ENCODE results near the gene LYPD6.

Gene LYPD6

DNA sequence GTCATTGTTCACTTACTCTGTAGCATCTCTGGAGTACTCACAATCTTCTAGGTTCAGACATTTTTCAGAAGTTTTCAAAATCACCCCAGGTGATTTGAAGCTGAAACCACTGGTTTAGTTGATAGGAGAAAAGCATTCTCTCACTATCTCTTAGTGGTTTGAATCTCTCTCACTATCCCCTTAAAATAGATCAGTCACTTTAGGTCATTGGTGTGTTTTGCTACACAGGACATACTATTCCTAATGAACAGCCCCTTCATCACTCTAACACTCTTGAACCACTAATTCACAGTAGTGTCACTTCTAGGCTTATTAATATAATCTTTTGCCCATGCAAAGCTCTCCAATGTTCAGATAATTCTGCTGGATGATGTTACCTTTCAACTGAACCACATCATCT is 34.5 kb downstream of the LYPD6 start:
- Mint-ChIP-seq H3K4me3 (no peak overlapping the region), H3K36me3 (no peaks in the 10 kb centered on the region), H3K27ac (no peak overlapping the region), H3K4me1 (no peaks in the 10 kb centered on the region), H3K27me3 (peaks cover 4 to 13% of the 10 kb centered on the region in 2 donors), H3K9me3 (peaks cover 0 to 3% of the 10 kb centered on the region in 2 donors)
- DNase-seq (no peak), ATAC-seq (replicated peaks) (no peak)

DNA sequence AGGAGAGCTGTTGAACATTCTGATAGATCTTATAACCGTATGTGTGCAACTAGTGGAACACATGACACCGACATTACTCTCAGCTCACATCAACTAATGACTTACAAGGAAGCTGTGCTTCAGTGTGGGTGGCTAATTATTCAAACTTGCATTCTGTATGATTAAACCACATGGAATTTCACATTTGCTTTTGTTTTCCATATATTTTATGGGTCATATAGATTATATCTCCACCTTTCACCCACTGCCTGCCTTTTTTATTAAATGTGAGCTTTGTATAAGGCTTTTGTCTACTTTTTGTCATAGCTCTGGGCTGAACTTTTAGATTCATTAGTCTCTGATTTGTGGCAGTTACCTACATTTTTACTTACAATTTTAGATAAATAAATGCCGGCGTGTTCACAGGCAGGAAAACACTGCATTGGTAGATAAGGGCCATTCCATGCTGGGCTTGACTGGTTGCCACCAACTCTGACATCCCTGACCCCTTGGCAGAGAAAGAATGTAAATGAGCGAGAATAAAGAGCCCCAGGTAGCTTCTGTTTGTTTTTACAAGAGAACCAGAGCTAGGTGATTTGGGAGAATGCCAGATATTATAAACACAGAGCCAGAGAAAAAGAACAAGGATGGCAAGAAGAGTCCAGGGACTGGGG is 35.7 kb downstream of the LYPD6 start:
- Mint-ChIP-seq H3K4me1 (no peaks in the 10 kb centered on the region), H3K36me3 (no peaks in the 10 kb centered on the region), H3K27me3 (peaks cover 4 to 6% of the 10 kb centered on the region in 2 donors), H3K4me3 (no peak overlapping the region), H3K9me3 (peaks cover 0 to 1% of the 10 kb centered on the region in 2 donors), H3K27ac (no peak overlapping the region)
- no peak for ATAC-seq (replicated peaks)
- no peak for DNase-seq

DNA sequence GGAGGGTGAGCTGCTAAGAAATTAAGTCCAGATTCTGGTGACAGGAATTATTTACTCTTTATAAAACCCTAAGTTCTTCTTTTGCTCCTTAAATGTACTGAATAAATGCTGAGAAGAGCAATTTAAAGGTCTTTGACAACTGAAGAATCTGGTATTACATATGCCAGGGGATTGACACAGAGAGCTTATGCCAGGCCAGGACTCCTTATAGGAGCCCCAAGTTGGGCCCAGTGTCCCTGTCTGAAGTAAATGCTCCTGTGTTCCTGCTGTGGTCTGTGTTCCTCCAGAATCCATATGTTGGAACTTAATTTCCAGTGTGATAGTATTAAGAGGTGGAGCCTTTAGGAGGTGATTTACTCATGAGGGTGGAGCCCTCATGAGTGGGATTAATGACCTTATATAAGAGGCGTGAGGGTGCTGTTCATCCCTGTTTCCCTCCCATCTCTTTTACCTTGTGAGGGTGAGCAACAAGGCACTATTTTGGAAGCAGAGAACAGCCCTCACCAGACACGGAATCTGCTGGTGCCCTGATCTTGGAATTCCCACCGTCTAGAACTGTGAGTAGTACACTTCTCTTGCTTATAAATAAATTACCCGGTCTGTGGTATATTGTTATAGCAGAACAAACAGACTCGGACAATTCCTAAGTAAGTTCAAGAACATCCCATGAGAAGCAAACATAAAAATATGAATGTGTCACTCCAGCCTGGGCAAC is 39.8 kb downstream of the LYPD6 start:
- Mint-ChIP-seq H3K4me3 (no peak overlapping the region), H3K9me3 (peaks cover 0 to 1% of the 10 kb centered on the region in 2 donors), H3K27me3 (peaks cover 0 to 4% of the 10 kb centered on the region in 2 donors), H3K4me1 (no peaks in the 10 kb centered on the region), H3K27ac (no peak overlapping the region), H3K36me3 (no peaks in the 10 kb centered on the region)
- ATAC-seq (replicated peaks) (no peak), DNase-seq (no peak)

DNA sequence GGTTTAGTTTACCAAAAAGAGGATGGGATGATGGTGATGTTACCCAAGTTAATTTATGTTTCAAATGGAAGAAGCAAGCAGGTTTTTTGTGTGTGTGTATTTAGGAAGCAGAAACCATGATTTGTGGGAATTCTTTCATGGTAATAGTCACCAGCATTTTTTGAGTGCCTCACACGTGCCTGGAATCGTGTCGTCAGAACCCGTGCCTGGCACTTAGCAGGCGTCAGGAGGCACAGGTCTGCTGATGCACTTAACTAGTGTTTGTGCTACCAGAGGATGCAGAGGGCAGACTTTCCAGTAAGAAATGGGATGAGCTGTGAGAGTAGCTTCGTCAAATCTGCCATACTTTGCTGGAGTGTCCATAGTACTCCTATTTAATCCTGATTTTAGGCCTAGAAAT is 41.1 kb downstream of the LYPD6 start:
- DNase-seq (no peak), ATAC-seq (replicated peaks) (no peak)
- Mint-ChIP-seq H3K36me3 (no peaks in the 10 kb centered on the region), H3K9me3 (peaks cover 0 to 1% of the 10 kb centered on the region in 2 donors), H3K4me3 (no peak overlapping the region), H3K27ac (no peak overlapping the region), H3K4me1 (no peaks in the 10 kb centered on the region), H3K27me3 (peaks cover 0 to 8% of the 10 kb centered on the region in 2 donors)

- ATAC-seq (replicated peaks) (no peak), DNase-seq (no peak)
- H3K9me3 Mint-ChIP-seq, result no peaks in the 10 kb centered on the region
- H3K27me3 Mint-ChIP-seq, result peaks cover 0 to 4% of the 10 kb centered on the region in 2 donors
- H3K4me1 Mint-ChIP-seq, result no peaks in the 10 kb centered on the region
- no peak overlapping the region for H3K27ac Mint-ChIP-seq
- H3K4me3 Mint-ChIP-seq, result no peak overlapping the region
- H3K36me3 Mint-ChIP-seq, result no peaks in the 10 kb centered on the region
These were observed 45.5 kb downstream of the LYPD6 start for GRCh38 chr2:149375801-149376361.

GRCh38 chr2:149380205-149380604 is 49.8 kb downstream of the LYPD6 start:
- H3K36me3 Mint-ChIP-seq, result no peaks in the 10 kb centered on the region
- H3K4me3 Mint-ChIP-seq, result no peak overlapping the region
- H3K27ac Mint-ChIP-seq, result no peak overlapping the region
- no peaks in the 10 kb centered on the region for H3K4me1 Mint-ChIP-seq
- no peaks in the 10 kb centered on the region for H3K9me3 Mint-ChIP-seq
- no peak for ATAC-seq (replicated peaks)
- DNase-seq, result no peak
- H3K27me3 Mint-ChIP-seq, result peaks cover 0 to 8% of the 10 kb centered on the region in 2 donors

GRCh38 chr2:149383340-149383739 is 53.0 kb downstream of the LYPD6 start:
- no peak overlapping the region for H3K27ac Mint-ChIP-seq
- peaks cover 0 to 4% of the 10 kb centered on the region in 2 donors for H3K27me3 Mint-ChIP-seq
- H3K9me3 Mint-ChIP-seq, result no peaks in the 10 kb centered on the region
- no peaks in the 10 kb centered on the region for H3K4me1 Mint-ChIP-seq
- ATAC-seq (replicated peaks), result no peak
- no peak for DNase-seq
- H3K4me3 Mint-ChIP-seq, result no peak overlapping the region
- no peaks in the 10 kb centered on the region for H3K36me3 Mint-ChIP-seq

- Mint-ChIP-seq H3K27me3 (peaks cover 0 to 4% of the 10 kb centered on the region in 2 donors), H3K4me3 (no peak overlapping the region), H3K4me1 (no peaks in the 10 kb centered on the region), H3K36me3 (no peaks in the 10 kb centered on the region), H3K27ac (no peak overlapping the region), H3K9me3 (no peaks in the 10 kb centered on the region)
- DNase-seq (no peak), ATAC-seq (replicated peaks) (no peak)
These were observed 55.0 kb downstream of the LYPD6 start for GRCh38 chr2:149385350-149385749.

GRCh38 chr2:149387411-149387810 is 57.0 kb downstream of the LYPD6 start:
- no peaks in the 10 kb centered on the region for H3K4me1 Mint-ChIP-seq
- H3K27ac Mint-ChIP-seq, result no peak overlapping the region
- H3K4me3 Mint-ChIP-seq, result no peak overlapping the region
- no peak for DNase-seq
- H3K27me3 Mint-ChIP-seq, result peaks cover 0 to 4% of the 10 kb centered on the region in 2 donors
- no peaks in the 10 kb centered on the region for H3K36me3 Mint-ChIP-seq
- H3K9me3 Mint-ChIP-seq, result peaks cover 0 to 2% of the 10 kb centered on the region in 2 donors
- no peak for ATAC-seq (replicated peaks)

- Mint-ChIP-seq H3K4me3 (no peak overlapping the region), H3K27me3 (peaks cover 0 to 4% of the 10 kb centered on the region in 2 donors), H3K36me3 (no peaks in the 10 kb centered on the region), H3K9me3 (peaks cover 0 to 2% of the 10 kb centered on the region in 2 donors), H3K4me1 (no peaks in the 10 kb centered on the region), H3K27ac (no peak overlapping the region)
- DNase-seq (no peak), ATAC-seq (replicated peaks) (no peak)
These were observed 57.9 kb downstream of the LYPD6 start for GRCh38 chr2:149388120-149388816.

- Mint-ChIP-seq H3K4me1 (no peaks in the 10 kb centered on the region), H3K36me3 (no peaks in the 10 kb centered on the region), H3K9me3 (peaks cover 0 to 2% of the 10 kb centered on the region in 2 donors), H3K4me3 (no peak overlapping the region), H3K27me3 (peaks cover 0 to 4% of the 10 kb centered on the region in 2 donors), H3K27ac (no peak overlapping the region)
- ATAC-seq (replicated peaks) (no peak), DNase-seq (no peak)
These were observed 59.2 kb downstream of the LYPD6 start for GRCh38 chr2:149389506-149390167.

- peaks cover 0 to 2% of the 10 kb centered on the region in 2 donors for H3K9me3 Mint-ChIP-seq
These were observed 63.2 kb downstream of the LYPD6 start for GRCh38 chr2:149393614-149394013.

GRCh38 chr2:149394864-149395263 is 64.5 kb downstream of the LYPD6 start:
- Mint-ChIP-seq H3K4me3 (no peak overlapping the region), H3K36me3 (no peaks in the 10 kb centered on the region), H3K27me3 (peaks cover 0 to 6% of the 10 kb centered on the region in 2 donors), H3K4me1 (no peaks in the 10 kb centered on the region), H3K27ac (no peak overlapping the region), H3K9me3 (peaks cover 0 to 2% of the 10 kb centered on the region in 2 donors)
- ATAC-seq (replicated peaks), result no peak
- DNase-seq, result no peak

More at GRCh38 chr2:149393614-149394013, 63.2 kb downstream of the LYPD6 start:
- Mint-ChIP-seq H3K36me3 (no peaks in the 10 kb centered on the region), H3K27me3 (peaks cover 0 to 4% of the 10 kb centered on the region in 2 donors), H3K4me1 (no peaks in the 10 kb centered on the region), H3K4me3 (no peak overlapping the region), H3K27ac (no peak overlapping the region)
- DNase-seq, result no peak
- ATAC-seq (replicated peaks), result no peak

All from stimulated activated naive B cell treated with anti-CD40 and anti-IgM and Interleukin-4, amounts not matched to agents 10 μg/mL and 1 μg/mL and 100 μg/mL, for 72 hours (primary cell).